GM18951 (cell line): Measurements from ENCODE around the gene EVA1C.
"Not testable (repeated sequence)": the region's sequence is repeated elsewhere in the genome, so short reads cannot be mapped to it uniquely, and the experiment has no call there.

ENCODE experiments used
- POLR2A ChIP-seq: IDR thresholded peaks from 4 replicates; pipeline ENCODE4 v1.6.1; 2011; ENCODE audit warnings: mild to moderate bottlenecking; ENCODE audit not compliant: insufficient read length, insufficient read depth; ENCODE audit errors: extremely low read depth
- in situ Hi-C: fragments of 300-500 bp; cut with MboI; formaldehyde crosslinking; loops from one replicate; pipeline ENCODE4 v1.12.0; 2022; ENCODE audit warnings: low sequenced_read_pairs, mixed read lengths, inconsistent platforms; ENCODE audit not compliant: unreplicated experiment

The EVA1C gene

DNA sequence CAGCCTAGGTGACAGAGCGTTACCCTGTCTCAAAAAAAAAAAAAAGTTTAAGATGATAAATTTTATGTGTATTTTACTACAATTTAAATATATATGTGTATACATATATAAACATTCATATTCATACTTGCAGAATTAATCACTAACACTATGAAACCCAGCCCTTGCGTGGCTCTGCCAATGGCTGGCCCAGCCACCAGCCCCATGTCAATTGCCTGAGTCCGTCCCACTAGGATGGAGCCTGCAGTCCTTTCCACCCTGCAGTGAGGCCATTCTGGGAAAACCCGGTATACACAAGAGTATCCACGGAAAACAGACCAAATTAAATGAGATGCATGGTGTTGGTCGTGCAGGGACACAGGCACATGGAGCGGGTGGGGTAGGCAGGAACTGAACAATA lies 123.1 kb downstream of the EVA1C start:
- in situ Hi-C loops: no loop called here
- TF ChIP-seq POLR2A: no peak

DNA sequence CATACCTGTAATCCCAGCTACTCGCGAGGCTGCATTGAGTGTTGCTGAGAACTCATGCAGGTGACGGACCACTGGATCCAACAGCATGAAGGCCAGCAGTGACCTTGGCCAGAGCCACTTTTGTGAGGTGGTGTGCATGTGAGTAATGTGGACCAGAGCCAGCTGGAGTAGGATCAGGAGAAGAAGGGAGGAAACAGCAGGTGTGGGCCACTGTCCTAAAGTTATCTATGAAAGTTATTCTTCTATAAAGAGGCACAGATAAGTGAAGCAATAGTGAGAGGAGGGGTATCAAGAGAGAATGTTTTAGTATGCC lies 125.0 kb downstream of the EVA1C start:
- in situ Hi-C loops: no loop called here
- TF ChIP-seq POLR2A: no peak

DNA sequence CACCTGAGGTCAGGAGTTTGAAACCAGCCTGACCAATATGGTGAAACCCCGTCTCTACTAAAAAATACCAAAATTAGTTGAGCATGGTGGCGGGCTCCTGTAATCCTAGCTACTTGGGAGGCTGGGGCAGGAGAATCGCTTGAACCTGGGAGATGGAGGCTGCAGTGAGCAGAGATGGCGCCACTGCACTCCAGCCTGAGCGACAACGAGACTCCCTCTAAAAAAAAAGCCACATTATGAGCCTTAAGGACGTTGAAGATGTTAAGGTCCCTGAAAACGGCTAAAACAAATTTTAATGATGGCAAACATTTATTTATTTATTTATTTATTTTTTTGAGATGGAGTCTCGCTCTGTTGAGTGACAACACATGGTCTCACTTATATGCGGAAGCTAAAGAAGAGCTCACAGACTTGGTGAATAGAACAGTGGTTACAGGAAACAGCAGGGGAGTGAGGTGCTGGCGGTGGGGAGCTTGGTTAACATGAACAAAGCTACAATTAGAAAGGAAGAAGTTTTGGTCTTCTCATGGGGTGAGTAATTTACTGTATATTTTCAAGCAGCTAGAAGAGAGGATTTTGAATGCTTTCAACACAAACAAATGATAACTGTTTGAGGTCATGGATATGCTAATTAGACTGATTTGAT lies 125.8 kb downstream of the EVA1C start:
- in situ Hi-C loops: no loop called here
- TF ChIP-seq POLR2A: no peak

DNA sequence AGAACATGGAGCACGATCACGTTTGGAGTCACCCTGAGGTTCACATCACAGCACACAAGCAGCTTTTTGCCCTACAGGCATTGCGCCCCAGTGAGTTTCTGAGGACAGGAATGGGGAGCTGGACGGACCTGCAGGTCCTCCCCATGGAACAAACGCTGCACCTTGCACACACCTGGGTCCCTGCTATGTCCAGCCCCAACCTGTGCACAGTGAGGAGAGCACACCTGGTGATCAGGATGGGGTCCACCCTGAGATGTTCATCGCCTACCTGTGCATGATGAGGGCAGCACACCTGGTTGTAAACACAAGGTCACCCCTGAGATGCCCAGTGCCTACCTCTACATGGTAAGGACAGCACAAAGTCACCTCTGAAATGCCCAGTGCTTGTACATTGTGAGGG lies 126.9 kb downstream of the EVA1C start:
- no peak for TF ChIP-seq POLR2A
- in situ Hi-C loops: no loop called here

DNA sequence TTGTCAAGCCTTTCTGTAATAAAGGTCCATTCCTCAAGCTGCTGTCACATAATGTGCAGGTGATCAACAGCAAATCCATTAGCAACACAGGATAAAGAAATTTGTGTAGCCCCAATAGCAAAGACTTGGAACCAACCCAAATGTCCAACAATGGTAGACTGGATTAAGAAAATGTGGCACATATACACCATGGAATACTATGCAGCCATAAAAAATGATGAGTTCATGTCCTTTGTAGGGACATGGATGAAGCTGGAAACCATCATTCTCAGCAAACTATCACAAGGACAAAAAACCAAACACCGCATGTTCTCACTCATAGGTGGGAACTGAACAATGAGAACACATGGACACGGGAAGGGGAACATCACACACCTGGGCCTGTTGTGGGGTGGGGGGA lies 130.6 kb downstream of the EVA1C start:
- in situ Hi-C loops: not testable (repeated sequence)

DNA sequence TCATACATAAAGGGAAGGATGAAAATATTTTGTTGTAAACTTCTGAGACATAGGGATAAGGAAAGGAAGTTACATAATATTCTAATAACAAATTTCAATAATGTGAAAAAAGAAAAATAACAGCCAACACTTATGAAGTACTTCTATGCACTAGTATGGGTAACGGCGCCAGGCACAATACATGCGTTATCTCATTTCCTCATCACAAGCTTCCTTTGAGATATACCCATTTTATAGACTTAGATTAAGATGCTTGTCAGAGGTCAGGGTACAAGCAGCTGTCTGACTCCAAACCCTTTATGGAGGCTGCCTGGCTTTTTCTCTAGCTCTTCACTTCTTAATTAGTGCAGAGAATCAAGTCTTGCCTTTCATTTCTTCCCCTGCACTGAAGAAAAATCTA lies 131.5 kb downstream of the EVA1C start:
- in situ Hi-C loops: no loop called here
- no peak for TF ChIP-seq POLR2A

DNA sequence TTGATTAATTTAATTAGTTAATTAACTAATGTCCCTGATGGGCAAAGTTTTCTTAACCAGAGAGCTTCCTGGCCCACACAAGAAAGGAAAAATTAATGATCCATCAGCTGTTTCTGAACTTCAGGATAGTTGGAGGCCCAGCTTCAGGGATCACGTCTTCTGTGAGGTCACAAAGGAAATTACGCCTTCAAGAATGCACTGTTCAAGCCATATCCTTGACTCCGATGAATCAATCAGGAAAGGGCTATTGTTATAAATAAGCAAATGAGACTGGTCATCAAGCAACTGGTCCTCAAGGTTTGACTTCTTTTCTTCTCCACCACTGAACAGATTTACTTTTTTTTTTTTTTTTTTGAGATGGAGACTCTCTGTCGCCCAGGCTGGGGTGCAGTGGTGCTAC lies 132.2 kb downstream of the EVA1C start:
- no peak for TF ChIP-seq POLR2A
- in situ Hi-C loops: no loop called here

DNA sequence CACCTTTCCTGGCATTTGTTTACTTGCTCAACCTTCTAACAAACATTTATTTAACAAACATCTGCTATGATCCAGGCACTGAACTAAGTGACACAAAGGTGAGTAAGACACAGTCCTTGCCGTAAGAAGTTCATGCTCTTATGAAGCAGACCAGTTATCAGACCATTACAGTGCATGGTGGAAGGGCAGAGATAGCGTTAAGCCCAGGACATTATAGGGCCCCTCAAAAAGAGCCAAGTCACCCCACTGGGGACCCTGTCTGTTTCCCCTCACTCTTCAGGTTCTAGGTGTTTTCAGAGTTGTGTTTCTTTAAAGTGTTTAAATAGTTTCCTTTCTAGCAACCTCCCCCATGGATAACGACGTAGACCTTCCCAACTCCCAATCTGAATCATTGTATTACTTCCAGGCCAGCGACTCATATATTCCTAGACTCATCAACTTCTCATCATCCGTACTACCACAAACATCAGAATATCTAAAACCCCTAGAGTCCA lies 133.5 kb downstream of the EVA1C start:
- TF ChIP-seq POLR2A: no peak
- in situ Hi-C loops: no loop called here

DNA sequence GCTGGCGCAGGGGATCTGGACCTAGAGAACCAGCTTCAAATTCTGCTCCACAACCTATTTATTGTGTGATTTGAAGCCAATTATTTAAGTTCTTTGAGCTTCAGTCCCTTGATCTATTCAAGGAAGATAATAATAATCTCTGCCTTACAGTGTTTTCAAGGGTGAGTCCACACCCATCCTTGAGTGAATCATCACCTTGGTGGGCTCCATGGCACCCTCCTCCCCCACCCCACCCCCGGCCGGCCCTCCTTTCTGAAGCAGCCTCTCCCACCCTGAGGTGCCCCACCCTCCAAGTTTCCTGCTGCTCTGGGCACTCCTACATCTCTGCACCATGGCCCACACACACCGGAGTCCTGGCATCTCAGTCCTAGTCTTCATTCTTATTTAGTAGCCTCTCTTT lies 134.5 kb downstream of the EVA1C start:
- in situ Hi-C loops: no loop called here
- TF ChIP-seq POLR2A: no peak

- in situ Hi-C loops: no loop called here
- no peak for TF ChIP-seq POLR2A
Observed at GRCh38 chr21:32548978-32549377, 136.5 kb downstream of the EVA1C start.

- no peak for TF ChIP-seq POLR2A
- in situ Hi-C loops: no loop called here
Observed at GRCh38 chr21:32549440-32549839, 136.9 kb downstream of the EVA1C start.

GRCh38 chr21:32549886-32550285 lies 137.4 kb downstream of the EVA1C start:
- TF ChIP-seq POLR2A: no peak
- in situ Hi-C loops: no loop called here

GRCh38 chr21:32554832-32555638 lies 142.5 kb downstream of the EVA1C start:
- TF ChIP-seq POLR2A: no peak
- in situ Hi-C loops: no loop called here

- TF ChIP-seq POLR2A: no peak
- in situ Hi-C loops: no loop called here
Observed at GRCh38 chr21:32558106-32558505, 145.6 kb downstream of the EVA1C start.
